Skeletal muscle tissue (tissue), 4 donors: ENCODE data around the gene MOGAT3. TPM values are rescaled to one million over a fixed set of nuclear protein-coding genes. Genes with fewer than 3 reads are reported as not detected.

Experiments used
- H3K27ac ChIP-seq: one replicate; pipeline ENCODE4 v1.7.0; 2013; ENCODE audit warnings: mild to moderate bottlenecking, low read depth, low read length, inconsistent platforms
- H3K27me3 ChIP-seq, 3 donors: one replicate each; pipeline ENCODE4 v1.7.0; 2013; ENCODE audit warnings: low read length in 3 of 3; ENCODE audit not compliant: control insufficient read depth in 3 of 3, insufficient read depth in 3 of 3
- H3K36me3 ChIP-seq, 3 donors: one replicate each; pipeline ENCODE4 v1.7.0; 2013; ENCODE audit warnings: low read length in 3 of 3; ENCODE audit not compliant: control insufficient read depth in 3 of 3, insufficient read depth in 3 of 3
- H3K4me1 ChIP-seq, 3 donors: one replicate each; pipeline ENCODE4 v1.7.0; 2013; ENCODE audit warnings: low read length in 3 of 3, mild to moderate bottlenecking in 3 of 3; ENCODE audit not compliant: control insufficient read depth in 3 of 3, insufficient read depth in 3 of 3
- H3K4me3 ChIP-seq, 3 donors: one replicate each; pipeline ENCODE4 v1.7.0; 2013; ENCODE audit warnings: low read length in 3 of 3
- H3K9ac ChIP-seq, 3 donors: one replicate each; pipeline ENCODE4 v1.7.0; 2013; ENCODE audit warnings: low read length in 3 of 3, mild to moderate bottlenecking in 3 of 3, moderate library complexity in 2 of 3, low read depth in 1 of 3
- H3K9me3 ChIP-seq, 3 donors: one replicate each; pipeline ENCODE4 v1.7.0; 2013; ENCODE audit warnings: low read length in 3 of 3; ENCODE audit not compliant: control insufficient read depth in 3 of 3
- total RNA-seq: library from RNA; depleted of rRNA; stranded (reverse); fragments of >200 nt; gene quantifications from one replicate; pipeline ENCODE4 v1.2.3, GENCODE V29; 2014
- donor health status: Osteomylitis.

MOGAT3 gene
- total RNA-seq, 1 donor from 2014 or later: not detected

- H3K4me3 ChIP-seq: peak overlapping the region; percentile 13 to 32 (median 14)
- no peak overlapping the region for H3K9ac ChIP-seq
- H3K27ac ChIP-seq: no peak overlapping the region
- peaks cover 53 to 70% (median 56%) of the 10 kb centered on the region in 3 donors for H3K27me3 ChIP-seq
- no peaks in the 10 kb centered on the region for H3K9me3 ChIP-seq
- peaks cover 9 to 21% (median 16%) of the 10 kb centered on the region in 3 donors for H3K4me1 ChIP-seq
- H3K36me3 ChIP-seq: peaks cover 8 to 16% (median 10%) of the 10 kb centered on the region in 3 donors
Measured at GRCh38 chr7:101163279-101164070, 37.4 kb downstream of the MOGAT3 start.

GRCh38 chr7:101162551-101163278 lies 38.1 kb downstream of the MOGAT3 start:
- peaks cover 12 to 20% (median 12%) of the 10 kb centered on the region in 3 donors for H3K36me3 ChIP-seq

GRCh38 chr7:101161692-101162471 lies 39.0 kb downstream of the MOGAT3 start:
- Histone ChIP-seq H3K27ac (no peak overlapping the region), H3K9ac (no peak overlapping the region), H3K4me3 (no peak overlapping the region), H3K36me3 (peaks cover 17 to 29% (median 17%) of the 10 kb centered on the region in 3 donors), H3K27me3 (peaks cover 42 to 54% (median 43%) of the 10 kb centered on the region in 3 donors), H3K9me3 (no peaks in the 10 kb centered on the region), H3K4me1 (peaks cover 9 to 21% (median 16%) of the 10 kb centered on the region in 3 donors)

More at GRCh38 chr7:101162551-101163278, 38.1 kb downstream of the MOGAT3 start:
- peaks cover 9 to 21% (median 16%) of the 10 kb centered on the region in 3 donors for H3K4me1 ChIP-seq
- H3K4me3 ChIP-seq: no peak overlapping the region
- no peak overlapping the region for H3K9ac ChIP-seq
- H3K9me3 ChIP-seq: no peaks in the 10 kb centered on the region
- H3K27me3 ChIP-seq: peaks cover 50 to 62% (median 50%) of the 10 kb centered on the region in 3 donors
- no peak overlapping the region for H3K27ac ChIP-seq

GRCh38 chr7:101160910-101161309 lies 39.9 kb downstream of the MOGAT3 start:
- Histone ChIP-seq H3K9me3 (no peaks in the 10 kb centered on the region), H3K9ac (no peak overlapping the region), H3K4me1 (peaks cover 9 to 18% (median 14%) of the 10 kb centered on the region in 3 donors), H3K4me3 (no peak overlapping the region), H3K36me3 (peaks cover 17 to 30% (median 20%) of the 10 kb centered on the region in 3 donors), H3K27ac (no peak overlapping the region), H3K27me3 (peaks cover 37 to 46% (median 37%) of the 10 kb centered on the region in 3 donors)

GRCh38 chr7:101159696-101160674 lies 40.9 kb downstream of the MOGAT3 start:
- Histone ChIP-seq H3K9ac (no peak overlapping the region), H3K4me1 (peaks cover 11 to 18% (median 17%) of the 10 kb centered on the region in 3 donors), H3K27ac (no peak overlapping the region), H3K9me3 (no peaks in the 10 kb centered on the region), H3K36me3 (peaks cover 17 to 30% (median 20%) of the 10 kb centered on the region in 3 donors), H3K4me3 (no peak overlapping the region), H3K27me3 (peaks cover 28 to 38% (median 29%) of the 10 kb centered on the region in 3 donors)

GRCh38 chr7:101156866-101157589 lies 43.8 kb downstream of the MOGAT3 start:
- H3K4me3 ChIP-seq: no peak overlapping the region
- H3K27me3 ChIP-seq: peaks cover 7 to 11% (median 10%) of the 10 kb centered on the region in 3 donors
- peaks cover 8 to 14% (median 11%) of the 10 kb centered on the region in 3 donors for H3K4me1 ChIP-seq
- no peaks in the 10 kb centered on the region for H3K9me3 ChIP-seq
- no peak overlapping the region for H3K9ac ChIP-seq
- no peak overlapping the region for H3K27ac ChIP-seq
- peaks cover 17 to 30% (median 20%) of the 10 kb centered on the region in 3 donors for H3K36me3 ChIP-seq

GRCh38 chr7:101156277-101156676 lies 44.6 kb downstream of the MOGAT3 start:
- H3K27me3 ChIP-seq: peaks cover 4 to 9% (median 5%) of the 10 kb centered on the region in 3 donors
- no peak overlapping the region for H3K4me3 ChIP-seq
- peaks cover 17 to 30% (median 20%) of the 10 kb centered on the region in 3 donors for H3K36me3 ChIP-seq
- no peak overlapping the region for H3K27ac ChIP-seq
- no peaks in the 10 kb centered on the region for H3K9me3 ChIP-seq
- H3K4me1 ChIP-seq: peaks cover 8 to 14% (median 11%) of the 10 kb centered on the region in 3 donors
- no peak overlapping the region for H3K9ac ChIP-seq

- Histone ChIP-seq H3K4me1 (peaks cover 8 to 14% (median 11%) of the 10 kb centered on the region in 3 donors), H3K4me3 (peak overlapping the region; percentile 67 to 77 (median 74)), H3K9me3 (no peaks in the 10 kb centered on the region), H3K36me3 (peaks cover 17 to 29% (median 19%) of the 10 kb centered on the region in 3 donors), H3K9ac (peak overlapping the region in 2 of 3 donors; percentile 67 to 73), H3K27me3 (peaks cover 3 to 7% (median 5%) of the 10 kb centered on the region in 3 donors), H3K27ac (no peak overlapping the region)
Measured at GRCh38 chr7:101155303-101155702, 45.5 kb downstream of the MOGAT3 start.
